Activated CD4-positive, alpha-beta T cell treated with anti-CD3 and anti-CD28 coated beads for 24 hours (primary cell): ENCODE measurements around the gene TRPM2.
"Not testable (repeated sequence)": the region's sequence is repeated elsewhere in the genome, so short reads cannot be mapped to it uniquely, and the experiment has no call there.

Experiments used
- DNase-seq, 2 donors: peaks; one replicate each; pipeline ENCODE4 v3.0.0-alpha.2; 2020; ENCODE audit warnings: low read depth in 2 of 2

TRPM2 gene

GRCh38 chr21:44397431-44398031, 44.1 kb downstream of the TRPM2 start:
- no peak for DNase-seq

- no peak for DNase-seq
Measured at GRCh38 chr21:44398499-44398898, 45.1 kb downstream of the TRPM2 start.

- DNase-seq, result no peak
Measured at GRCh38 chr21:44399151-44399954, 45.9 kb downstream of the TRPM2 start.

GRCh38 chr21:44399955-44400790, 46.8 kb downstream of the TRPM2 start:
- DNase-seq, result no peak

- no peak for DNase-seq
Measured at GRCh38 chr21:44400791-44401385, 47.5 kb downstream of the TRPM2 start.

- DNase-seq, result no peak
Measured at GRCh38 chr21:44401386-44402160, 48.2 kb downstream of the TRPM2 start.

GRCh38 chr21:44402323-44403105, 49.1 kb downstream of the TRPM2 start:
- DNase-seq, result no peak

GRCh38 chr21:44403106-44404020, 49.9 kb downstream of the TRPM2 start:
- no peak for DNase-seq

- not testable (repeated sequence) for DNase-seq
Measured at GRCh38 chr21:44404482-44404881, 51.1 kb downstream of the TRPM2 start.

GRCh38 chr21:44405091-44405947, 51.9 kb downstream of the TRPM2 start:
- no peak for DNase-seq

GRCh38 chr21:44405948-44406872, 52.8 kb downstream of the TRPM2 start:
- no peak for DNase-seq

- DNase-seq, result no peak
Measured at GRCh38 chr21:44406953-44407352, 53.5 kb downstream of the TRPM2 start.

GRCh38 chr21:44407493-44407892, 54.1 kb downstream of the TRPM2 start:
- DNase-seq, result peak; percentile 8 to 20

GRCh38 chr21:44408226-44408625, 54.8 kb downstream of the TRPM2 start:
- DNase-seq, result no peak

- no peak for DNase-seq
Measured at GRCh38 chr21:44413566-44414290, 60.3 kb downstream of the TRPM2 start.

GRCh38 chr21:44414291-44415072, 61.1 kb downstream of the TRPM2 start:
- no peak for DNase-seq
